SU-DHL-6 (cell line): ENCODE data around the gene BTNL3.

Experiments
- EZH2phosphoT487 ChIP-seq: fragments of 200-600 bp; sonication (generic), shearing (Covaris generic); conservative IDR thresholded peaks from 2 replicates; pipeline ENCODE4 v1.6.1; 2018; ENCODE audit warnings: mild to moderate bottlenecking, antibody characterized with exemption, low read length, moderate library complexity, mixed read lengths
- TF ChIP-seq, protein P1 (sequence below): fragments of 200-600 bp; sonication (generic); IDR thresholded peaks from one replicate; pipeline ENCODE4 v1.5.1; 2017; ENCODE audit warnings: antibody characterized with exemption, mild to moderate bottlenecking, low read length, moderate library complexity; ENCODE audit not compliant: insufficient read depth, poor library complexity, severe bottlenecking

- TF ChIP-seq, protein P1, sequence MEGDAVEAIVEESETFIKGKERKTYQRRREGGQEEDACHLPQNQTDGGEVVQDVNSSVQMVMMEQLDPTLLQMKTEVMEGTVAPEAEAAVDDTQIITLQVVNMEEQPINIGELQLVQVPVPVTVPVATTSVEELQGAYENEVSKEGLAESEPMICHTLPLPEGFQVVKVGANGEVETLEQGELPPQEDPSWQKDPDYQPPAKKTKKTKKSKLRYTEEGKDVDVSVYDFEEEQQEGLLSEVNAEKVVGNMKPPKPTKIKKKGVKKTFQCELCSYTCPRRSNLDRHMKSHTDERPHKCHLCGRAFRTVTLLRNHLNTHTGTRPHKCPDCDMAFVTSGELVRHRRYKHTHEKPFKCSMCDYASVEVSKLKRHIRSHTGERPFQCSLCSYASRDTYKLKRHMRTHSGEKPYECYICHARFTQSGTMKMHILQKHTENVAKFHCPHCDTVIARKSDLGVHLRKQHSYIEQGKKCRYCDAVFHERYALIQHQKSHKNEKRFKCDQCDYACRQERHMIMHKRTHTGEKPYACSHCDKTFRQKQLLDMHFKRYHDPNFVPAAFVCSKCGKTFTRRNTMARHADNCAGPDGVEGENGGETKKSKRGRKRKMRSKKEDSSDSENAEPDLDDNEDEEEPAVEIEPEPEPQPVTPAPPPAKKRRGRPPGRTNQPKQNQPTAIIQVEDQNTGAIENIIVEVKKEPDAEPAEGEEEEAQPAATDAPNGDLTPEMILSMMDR, result no peak
- TF ChIP-seq EZH2phosphoT487, result no peak
Measured at GRCh38 chr5:181051841-181052671, 63.4 kb downstream of the BTNL3 start.
